ENCODE measurements around the gene DAP.
"Not testable (repeated sequence)": the region's sequence is repeated elsewhere in the genome, so short reads cannot be mapped to it uniquely, and the experiment has no call there.

DAP gene

DNA sequence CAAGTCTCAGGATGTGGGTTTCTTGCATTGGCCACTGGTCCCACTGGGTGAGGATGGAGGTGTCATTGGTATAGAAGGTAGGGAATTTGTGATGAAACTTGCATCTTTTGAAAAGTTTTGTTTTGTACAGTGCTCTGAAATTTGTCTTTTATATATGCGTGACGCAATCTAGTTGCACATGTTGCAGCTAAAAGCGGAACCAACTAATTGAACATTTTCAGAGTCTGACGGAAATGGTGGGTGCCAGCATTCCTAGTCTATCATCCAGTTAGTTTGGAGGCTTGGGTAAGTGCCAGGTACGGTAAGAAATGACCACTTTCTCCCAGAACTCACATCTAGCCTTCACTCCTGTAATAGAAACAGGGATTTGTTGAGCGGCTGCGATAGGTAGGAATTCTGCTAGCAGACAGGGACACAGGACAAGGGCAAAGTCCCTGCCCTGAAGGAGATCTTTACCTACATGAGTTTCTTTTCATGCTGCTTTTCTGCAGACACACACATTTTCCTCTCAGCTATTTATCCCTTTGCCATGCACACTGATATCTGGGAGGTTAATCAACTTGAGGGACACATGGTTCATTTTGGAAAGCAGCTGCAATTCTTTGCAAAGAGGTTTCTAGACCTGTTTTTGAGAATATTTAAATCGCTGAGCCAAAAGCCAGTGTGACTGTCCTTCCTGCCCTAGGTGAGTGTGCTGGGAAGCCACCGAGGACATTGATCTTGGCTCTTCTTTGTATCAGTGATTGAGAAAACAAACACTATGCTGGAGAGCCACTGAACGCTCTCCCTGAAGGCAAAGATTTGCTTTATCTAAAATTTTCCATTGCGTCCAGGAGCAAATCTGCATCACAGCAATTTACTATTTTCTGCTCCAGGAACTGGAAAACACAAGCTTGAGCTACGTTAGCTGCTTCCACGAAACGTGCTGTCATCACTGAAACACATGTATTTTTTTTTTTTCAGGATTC lies 89.7 kb downstream of the DAP start:
- no peak for DNase-seq (ENCODE audit: low spot score)

DNA sequence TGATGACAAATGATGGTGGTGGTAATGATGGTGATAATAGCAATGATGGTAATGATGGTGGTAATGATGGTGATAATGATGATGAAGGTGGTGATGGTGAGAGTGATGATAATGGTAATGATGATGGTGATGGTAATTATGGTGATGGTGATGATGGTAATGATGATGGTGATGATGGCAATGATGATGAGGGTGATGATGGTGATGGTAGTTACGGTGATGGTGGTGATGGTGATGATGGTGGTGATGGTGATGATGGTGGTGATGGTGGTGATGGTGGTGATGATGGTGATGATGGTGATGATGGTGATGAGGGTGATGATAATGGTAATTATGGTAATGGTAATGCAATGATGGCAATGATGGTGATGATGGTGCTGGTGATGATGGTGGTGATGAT lies 91.1 kb downstream of the DAP start:
- DNase-seq (ENCODE audit: low spot score), result no peak

DNA sequence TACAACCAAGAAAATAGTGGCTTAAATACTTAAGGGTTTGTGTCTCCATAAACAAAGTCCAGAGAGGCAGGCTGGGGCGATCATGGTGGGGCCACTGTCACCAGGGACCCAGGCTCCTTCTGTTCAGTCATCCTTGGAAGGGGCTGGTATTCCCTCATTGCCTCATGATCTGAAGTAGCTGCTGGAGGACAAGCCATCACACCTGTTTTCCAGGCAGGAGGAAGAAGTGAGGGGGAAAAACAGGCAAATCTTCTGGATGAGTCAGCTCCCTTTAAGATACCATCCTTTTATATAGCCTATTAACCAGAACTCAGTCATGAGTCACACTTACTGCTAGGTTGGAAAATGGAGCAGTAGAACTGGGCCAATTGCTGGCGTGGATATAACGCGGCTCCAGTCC lies 92.3 kb downstream of the DAP start:
- DNase-seq (ENCODE audit: low spot score), result no peak

DNA sequence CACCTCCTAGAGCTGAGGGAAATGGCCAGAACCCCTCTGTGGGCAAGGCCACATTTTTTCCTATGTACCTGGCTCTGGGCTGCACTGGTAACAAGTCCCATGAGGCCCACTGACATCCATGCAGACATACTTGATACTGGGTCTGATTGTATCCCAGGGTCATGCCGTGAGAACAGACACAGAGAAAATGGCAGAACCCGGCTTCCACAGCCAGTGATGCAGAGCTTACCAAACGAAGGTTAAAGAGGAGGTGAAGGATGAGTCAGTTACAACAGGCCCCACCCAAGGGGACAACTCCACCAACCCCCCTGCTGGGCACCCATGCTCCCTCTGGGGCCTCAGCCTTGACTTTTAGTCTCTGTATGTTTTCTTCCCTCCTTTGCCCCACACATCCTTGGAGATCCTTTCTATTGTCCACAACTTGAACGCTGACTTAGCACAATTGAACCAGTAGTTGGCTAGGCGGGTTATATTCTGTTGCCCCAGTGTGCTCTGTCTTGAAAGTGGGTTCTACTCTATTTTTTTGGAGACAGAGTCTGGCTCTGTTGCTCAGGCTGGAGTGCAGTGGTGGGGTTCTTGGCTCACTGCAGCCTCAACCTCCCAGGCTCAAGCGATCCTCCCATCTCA lies 93.5 kb downstream of the DAP start:
- no peak for DNase-seq (ENCODE audit: low spot score)

DNA sequence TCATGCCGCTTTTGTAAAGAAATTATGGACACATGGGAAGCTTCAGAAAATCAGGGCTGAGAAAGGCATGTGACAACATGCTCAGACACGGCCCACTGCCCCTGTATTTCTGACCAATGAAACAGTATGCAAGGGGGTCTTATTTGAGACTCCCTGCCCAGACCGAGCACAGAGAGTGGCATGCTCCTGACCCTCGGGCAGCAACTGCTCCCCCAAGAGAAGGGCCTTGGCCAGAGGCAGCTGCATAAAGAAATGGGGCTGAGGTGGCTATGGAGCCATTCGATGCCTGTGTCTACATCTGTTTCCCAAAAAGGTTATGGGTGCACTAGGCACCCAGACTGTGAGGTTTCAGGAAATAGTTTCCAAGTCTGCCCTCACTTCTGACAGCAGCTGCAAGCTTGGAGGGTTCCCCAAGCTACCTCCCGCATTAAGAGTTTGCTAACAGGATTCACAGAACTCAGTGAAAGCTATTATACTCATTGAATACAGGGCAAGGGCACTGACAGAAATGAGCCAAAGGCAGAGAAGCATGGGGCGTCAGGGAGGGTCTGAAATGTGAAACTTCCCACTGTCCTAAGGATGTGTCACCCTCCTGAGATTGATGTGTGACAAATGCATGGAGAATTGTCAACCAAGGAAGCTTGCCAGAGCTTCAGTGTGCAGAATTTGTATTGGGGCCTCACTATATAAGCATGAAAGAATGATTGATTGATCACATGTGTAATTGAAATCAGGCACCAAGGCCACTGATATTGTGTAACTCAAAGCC lies 94.3 kb downstream of the DAP start:
- no peak for DNase-seq (ENCODE audit: low spot score)

DNA sequence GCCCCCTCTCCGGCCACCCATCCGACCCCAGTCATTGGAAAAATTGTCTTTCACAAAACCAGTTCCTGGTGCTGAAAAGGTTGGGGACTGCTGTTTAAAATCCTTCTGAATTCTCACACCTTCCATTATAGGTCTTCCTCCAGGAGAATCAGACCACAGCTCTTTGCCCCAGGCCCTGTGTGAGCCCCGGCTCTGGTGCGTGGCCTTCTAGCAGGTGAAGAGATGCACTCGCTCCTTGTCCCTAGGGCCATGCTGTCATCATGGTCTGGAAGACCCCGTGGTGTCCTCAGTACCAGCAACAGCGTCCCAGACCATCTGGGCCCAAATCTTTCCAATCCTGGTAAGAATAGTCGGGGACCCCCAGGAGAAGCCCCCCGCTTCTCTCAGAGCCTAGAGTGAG lies 95.2 kb downstream of the DAP start:
- no peak for DNase-seq (ENCODE audit: low spot score)

DNA sequence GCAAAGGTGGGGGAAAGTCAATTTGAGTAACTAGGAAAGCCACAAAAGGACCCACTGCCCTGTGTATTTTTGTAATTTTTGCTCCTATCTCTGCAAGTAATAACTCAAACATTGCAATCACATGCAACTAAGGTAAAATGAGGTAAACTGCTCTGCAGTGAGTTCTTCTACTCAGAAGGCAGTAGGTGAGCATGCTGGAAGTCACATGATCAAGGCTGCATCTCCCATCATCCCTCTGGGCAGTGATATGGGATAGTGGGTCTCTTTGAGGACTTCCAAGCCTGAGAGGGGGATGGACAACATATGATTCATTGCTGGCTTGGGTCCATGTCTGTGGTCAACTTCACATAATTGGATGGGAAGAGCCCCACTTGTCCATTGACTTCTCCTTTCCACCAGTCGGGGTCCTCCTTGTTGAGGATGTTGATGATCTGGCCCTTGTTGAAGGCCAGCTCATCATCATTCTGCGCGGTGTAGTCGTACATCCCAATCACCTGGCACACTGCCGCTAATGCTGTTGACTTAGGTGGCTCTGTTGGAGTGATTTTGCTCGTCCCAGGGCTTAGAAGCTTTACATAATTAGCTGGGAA lies 96.8 kb downstream of the DAP start:
- DNase-seq (ENCODE audit: low spot score), result not testable (repeated sequence)

DNA sequence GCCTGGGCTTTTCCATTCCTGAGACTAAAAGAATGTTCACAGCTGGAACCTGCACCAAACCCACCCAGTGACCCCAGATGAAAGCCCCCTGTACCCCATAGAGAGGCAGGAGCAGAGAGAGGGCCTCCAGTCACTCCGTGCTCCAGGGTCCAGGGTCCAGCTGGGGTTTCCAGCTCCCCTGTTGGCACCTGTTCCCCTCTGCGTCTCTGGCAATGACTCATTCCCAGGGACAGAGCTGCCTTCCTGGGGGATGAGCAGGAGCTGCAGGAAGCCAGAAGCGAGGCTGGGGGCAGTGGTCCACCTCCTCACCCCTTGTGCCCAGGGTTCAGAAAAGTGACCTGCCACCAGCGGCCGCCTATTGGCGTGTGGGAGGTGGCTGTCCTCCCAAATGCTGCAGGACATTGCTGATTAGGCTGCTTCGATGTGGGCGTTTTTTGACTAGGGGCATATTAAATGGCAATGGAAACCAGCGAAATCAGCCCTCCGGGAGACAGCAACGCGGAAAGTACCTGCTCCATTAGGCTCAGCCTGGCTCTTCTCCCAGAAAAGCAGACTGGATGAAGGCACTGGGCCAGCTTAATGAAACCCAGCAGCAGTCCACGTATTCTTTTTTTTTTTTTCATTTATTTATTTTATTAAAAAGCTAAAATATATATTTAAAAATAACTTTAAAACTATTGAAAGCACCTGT lies 97.4 kb downstream of the DAP start:
- DNase-seq (ENCODE audit: low spot score), result no peak

DNA sequence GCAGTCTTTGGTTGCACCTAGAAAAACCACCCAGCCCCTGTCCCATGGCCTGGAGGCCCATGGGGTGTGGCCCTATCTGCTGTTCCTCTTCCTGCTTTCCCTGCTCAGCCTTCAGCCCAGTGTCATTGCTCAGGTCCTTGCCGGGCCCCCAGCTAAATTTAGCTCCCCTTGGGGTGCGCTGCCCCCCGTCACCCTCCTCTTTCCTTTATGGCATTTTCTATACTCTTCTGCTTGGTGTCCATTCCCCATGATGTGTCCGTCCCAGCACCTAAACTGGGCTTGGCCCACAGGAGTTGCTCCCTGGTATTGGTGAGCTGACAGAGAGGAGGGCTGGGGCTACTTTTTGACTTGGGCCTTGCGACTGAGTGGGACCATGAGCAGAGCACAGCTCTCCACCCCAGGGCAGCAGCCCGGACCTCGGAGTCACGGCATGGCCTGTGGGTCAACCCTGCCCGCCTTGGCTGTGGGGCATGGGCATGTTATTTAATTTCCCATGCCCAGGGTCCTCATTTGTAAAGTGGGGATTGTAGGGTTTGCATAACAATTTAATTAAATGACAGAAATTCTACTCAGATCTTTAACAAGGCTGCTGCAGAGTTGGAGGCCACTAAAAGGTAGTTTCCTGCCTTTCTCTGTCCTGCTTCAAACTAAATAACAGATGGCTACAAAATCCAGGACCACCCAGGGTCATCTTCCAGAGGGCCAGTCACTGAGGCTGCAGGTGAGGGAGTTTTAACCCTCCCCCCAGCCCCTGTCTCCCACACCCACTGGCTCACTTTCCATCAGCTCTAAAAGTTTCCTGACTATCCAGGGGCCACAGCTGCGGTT lies 98.2 kb downstream of the DAP start:
- no peak for DNase-seq (ENCODE audit: low spot score)

DNA sequence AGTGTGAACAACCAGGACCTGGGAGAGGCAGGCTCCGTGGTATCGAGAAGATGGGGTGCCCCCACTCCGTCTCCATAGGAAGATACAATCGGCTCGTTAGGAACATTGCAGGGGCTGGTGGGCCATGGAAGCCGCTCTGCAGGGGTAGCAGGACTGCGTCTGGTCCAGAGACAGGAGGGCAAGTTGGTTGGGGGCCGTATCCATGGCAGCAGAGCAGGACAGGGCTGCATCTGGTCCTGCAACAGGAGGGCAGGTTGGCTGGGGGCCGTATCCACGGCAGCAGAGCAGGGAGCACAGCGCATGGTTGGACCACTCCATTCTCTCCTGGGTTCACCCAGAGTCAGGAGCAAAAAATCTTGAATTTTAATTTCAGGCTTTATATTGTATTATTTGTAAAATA lies 99.0 kb downstream of the DAP start:
- no peak for DNase-seq (ENCODE audit: low spot score)

DNA sequence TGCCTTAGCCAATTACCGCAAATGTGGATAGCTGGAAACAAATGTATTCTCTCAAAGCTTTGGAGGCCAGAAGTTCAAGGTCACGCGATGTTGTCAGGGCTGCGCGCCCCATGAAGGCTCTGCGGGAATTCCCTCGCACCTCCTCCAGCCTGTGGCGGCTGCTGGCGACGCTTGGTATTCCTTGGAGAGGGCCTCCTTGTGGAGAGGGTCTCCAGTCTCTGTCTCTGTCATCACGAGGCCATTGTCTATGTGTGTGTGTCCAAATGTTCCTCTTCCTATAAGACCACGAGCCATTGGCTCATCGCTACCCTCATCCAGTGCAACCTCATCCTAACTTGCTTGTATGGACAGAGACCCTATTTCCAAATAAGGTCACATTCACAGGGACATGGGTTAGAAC lies 99.6 kb downstream of the DAP start:
- DNase-seq (ENCODE audit: low spot score), result no peak

DNA sequence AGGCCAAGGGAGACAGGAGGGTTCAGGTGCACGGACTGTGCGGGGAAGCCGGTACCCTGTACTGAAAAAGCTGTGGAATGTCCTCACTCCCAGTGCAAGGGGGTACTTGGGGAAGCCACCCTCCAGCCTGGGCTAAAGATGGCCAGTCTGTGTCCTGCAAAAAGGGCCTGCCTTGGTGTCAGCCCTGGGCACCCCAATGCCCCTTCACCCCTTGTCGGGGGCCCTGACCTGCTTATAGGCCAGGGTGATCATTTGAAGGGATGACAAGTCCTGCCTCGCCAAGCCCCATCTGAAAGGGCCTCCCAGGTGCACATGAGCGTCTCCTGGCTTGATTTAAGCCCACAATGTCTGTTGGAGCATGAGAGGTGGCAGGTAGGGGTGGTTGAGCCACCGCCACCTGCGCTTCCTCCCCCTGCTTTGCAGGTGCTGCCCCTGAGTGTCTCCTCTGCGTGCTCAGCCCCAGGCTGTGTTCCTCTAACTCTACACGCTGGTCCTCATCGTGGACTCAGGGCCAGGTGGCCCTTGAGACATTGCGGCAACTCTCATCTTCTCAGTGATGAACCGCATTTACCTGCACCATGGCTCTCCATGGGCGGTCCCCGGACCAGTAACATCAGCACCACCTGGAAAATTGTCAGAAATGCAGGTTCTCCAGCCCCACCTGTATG lies 100.2 kb downstream of the DAP start:
- DNase-seq (ENCODE audit: low spot score), result no peak

DNA sequence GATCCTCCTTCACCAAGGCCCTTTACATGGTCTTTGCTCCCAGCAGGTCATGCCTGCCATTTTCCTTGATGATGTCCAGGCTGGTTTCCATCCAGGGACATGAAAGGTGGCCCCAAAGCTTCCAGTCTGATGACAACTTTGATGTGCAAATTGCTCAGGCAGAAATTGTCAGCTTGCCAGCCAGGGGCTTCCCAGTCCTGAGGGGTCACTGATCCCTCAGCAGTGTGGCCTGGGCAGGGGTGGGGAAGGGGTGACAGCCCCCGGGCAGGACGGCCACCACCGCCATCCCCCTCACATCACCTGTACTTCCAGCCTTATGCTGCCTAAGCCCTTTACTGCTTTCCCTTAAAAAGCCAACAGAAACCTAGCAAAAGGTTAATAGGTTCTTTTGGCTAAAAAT lies 100.9 kb downstream of the DAP start:
- no peak for DNase-seq (ENCODE audit: low spot score)

DNA sequence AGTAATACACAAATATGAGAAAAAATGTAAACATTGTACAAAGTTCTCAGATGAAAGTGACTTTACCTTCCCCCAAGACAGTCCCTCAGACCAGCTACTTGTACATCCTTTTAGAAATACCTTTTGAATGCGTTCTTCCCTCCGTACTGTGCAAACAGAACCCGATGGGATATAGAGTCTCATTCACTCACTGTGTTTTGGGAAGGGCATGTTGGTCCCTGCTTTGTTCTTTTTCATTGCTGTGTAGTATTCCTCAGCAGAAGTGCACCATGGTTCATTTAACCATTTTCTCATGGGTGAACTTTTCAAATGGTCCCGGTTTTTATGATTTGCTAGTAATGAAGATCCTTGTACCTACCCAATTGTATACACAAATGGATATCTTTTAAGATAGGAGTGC lies 102.8 kb downstream of the DAP start:
- no peak for DNase-seq (ENCODE audit: low spot score)

DNA sequence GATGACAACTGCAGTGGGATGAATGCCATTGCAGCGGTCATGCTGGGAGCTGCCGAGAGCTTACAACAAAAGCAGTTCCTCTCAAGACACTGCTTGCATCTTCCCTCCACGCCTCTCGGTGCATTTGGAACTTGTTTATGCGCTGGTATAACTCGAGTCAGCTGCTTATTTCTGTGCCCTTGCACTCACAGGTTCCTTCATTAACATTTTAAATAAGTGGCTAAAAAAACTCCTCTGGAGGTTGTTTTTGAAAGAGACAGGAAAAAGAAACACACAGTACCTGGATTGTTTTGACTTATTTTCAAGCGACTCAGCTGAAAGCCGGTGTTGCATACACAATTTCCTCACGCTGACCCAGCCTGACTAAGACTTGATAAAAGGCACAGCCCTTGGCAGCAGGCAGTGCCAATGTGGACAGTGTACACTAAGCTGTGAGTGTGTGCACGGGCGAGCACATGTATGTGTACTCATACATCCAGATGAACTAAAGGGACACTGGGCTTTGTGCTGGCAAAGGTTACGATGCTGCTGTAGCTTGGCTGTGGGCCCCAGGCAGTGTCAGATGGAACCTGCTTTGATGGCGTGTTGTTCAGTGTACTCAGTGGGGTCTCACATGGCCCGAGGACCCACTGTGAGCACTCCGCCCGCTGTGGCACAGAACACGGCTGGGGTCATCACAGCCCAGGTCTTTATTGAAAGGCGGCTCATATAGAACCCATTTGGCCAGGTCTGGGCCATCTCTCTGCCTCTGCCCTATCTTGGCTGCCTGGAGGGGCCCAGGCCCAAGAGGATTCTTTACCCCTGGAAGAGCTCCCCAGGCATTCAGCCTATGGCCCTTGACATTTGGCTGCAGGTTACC lies 104.8 kb downstream of the DAP start:
- DNase-seq (ENCODE audit: low spot score), result no peak

DNA sequence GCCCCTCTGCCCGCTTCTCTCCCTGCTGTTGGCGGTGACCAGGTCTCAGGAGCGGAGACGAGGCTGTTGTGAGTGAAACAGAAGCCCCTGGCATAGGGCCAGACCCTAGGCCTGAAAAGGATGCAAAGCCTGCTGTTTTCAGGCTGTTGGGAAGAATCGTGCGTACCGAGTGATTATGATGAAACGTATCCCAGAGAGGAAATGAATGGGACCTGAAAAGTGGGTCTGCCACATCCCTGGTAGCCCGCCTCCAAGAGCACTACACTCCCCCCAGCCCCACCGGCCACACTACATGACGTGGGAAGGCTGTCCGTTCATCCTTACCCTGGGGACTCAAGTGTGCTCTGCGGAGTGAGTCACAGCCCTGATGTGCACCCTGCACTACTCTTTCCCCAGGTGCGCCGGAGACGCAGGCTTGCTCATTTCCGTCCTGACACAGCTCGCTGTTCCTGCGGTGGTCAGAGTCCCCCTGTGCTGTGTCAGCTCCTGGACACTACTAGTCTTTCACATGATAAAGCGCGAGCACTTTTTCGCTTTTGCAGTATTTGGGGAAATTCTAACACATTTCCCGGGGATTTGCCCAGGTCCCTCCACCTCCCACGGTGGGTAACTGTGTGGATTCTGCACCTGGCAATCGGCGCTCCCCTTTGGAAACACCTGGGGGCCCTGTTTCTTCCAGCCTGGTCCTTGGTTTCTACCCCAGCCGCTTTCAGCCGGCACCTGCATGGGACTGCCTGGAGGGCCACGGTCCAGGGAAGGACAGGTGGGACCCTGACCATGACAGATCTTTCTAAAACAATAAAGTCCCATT lies 105.7 kb downstream of the DAP start:
- no peak for DNase-seq (ENCODE audit: low spot score)

DNA sequence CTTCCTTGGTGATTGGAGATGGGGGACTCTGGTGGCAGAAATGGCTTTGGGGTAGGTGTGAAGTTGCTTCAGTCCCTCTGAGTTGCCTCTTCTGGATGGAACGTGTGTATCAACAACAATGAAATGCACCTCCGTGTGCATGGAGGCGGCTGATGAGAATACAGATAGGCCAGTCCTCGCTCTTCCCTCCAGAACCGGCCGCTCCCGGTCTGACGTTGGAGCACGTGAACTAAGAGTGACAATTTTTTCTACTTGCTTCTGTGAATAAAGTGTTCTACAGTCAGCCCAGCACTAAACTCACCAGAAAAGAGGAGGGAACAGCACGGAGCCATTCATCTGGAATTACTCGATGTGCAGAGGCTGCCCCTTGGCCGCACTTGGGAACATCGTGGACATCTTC lies 106.5 kb downstream of the DAP start:
- no peak for DNase-seq (ENCODE audit: low spot score)

DNA sequence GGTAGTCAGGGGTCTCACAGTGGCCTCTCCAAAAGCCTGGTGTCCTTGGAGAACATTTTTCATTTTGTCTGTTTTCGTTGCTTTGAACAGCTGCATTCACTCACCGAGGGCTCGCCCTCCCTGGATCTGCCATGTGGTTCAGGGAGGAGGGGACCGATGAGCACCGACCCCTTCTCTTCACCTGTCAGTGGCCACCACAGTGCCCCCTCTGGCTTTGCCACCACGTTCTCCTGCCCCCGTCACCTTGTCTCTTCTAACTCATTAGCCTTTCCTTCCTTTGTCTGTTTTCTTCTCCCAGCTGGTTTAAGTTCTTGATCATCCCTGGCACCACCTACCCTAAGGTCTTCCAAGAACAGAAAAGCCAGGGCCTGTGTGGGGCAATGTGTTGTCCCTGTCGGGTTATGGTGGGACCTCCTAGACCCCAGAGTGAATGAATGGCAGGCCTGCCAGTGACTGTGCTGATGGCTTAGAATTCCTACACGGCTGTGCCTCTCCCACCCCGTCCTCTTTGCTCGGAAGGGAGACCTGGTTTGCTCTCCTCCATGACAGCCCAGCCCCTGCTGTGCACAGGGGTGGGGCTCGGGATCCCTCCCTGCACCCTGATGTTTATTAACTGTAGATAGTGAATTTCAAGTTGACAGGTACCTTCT lies 107.2 kb downstream of the DAP start:
- no peak for DNase-seq (ENCODE audit: low spot score)

Data from putamen (tissue), 1 donor.